ENCODE results near the gene H3-3A. TPM values are rescaled to one million over a fixed set of nuclear protein-coding genes. Genes with fewer than 3 reads are reported as not detected.

Gene H3-3A
- total RNA-seq, 4 donors from 2014 or later, result 128 to 557 (median 501) TPM

DNA sequence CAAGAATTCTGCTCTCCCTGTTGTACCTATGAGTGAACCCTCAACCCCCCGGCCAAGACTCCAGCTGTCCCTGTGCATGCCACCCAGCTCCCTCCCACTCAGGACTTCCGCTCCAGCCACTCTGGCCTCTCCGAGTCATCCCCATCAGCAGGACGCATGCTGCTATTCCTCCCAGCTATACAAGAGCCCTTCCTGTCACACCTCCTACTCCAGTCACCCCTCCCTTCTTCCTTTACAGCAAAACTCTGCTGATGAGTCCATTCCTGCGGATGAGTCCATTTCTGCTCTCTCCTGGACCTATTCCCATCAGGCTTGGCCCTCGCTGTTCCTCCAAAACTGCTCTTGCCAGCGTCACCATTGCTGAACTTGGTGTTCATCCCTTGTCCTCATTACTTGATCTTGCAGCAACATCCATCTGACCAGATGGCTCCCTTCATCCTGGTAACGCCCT, 42.2 kb downstream of the H3-3A start:
- in situ Hi-C loops (cut with MboI; ENCODE audit: low pct_ligation_motif_present in 1 of 4, low pct_unique_long_range_greater_than_20kb in 1 of 4, low sequenced_read_pairs in 3 of 4) (no loop called here), intact Hi-C loops (cut with DNase I; ENCODE audit: low total_unique reads) (no loop called here)
- no peak for DNase-seq
- no peaks in the 10 kb centered on the region for H3K9me3 ChIP-seq
- H3K27me3 ChIP-seq, result no peaks in the 10 kb centered on the region
- TF ChIP-seq EP300 (IDR thresholded peaks at IDR 0.05; ENCODE audit: low read depth) (no peak), POLR2AphosphoS5 (IDR thresholded peaks at IDR 0.05) (no peak), POLR2A (IDR thresholded peaks at IDR 0.05) (no peak)
- TF ChIP-seq, protein P1, sequence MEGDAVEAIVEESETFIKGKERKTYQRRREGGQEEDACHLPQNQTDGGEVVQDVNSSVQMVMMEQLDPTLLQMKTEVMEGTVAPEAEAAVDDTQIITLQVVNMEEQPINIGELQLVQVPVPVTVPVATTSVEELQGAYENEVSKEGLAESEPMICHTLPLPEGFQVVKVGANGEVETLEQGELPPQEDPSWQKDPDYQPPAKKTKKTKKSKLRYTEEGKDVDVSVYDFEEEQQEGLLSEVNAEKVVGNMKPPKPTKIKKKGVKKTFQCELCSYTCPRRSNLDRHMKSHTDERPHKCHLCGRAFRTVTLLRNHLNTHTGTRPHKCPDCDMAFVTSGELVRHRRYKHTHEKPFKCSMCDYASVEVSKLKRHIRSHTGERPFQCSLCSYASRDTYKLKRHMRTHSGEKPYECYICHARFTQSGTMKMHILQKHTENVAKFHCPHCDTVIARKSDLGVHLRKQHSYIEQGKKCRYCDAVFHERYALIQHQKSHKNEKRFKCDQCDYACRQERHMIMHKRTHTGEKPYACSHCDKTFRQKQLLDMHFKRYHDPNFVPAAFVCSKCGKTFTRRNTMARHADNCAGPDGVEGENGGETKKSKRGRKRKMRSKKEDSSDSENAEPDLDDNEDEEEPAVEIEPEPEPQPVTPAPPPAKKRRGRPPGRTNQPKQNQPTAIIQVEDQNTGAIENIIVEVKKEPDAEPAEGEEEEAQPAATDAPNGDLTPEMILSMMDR (IDR thresholded peaks at IDR 0.05), result no peak
- 80 to 81% methylated on average over 2 to 8 of the region's 8 CpGs for WGBS, 2 donors (ENCODE audit: low coverage in 1 of 2)
- peaks cover 6 to 24% (median 13%) of the 10 kb centered on the region in 4 donors for H3K4me1 ChIP-seq
- no peaks in the 10 kb centered on the region for H3K36me3 ChIP-seq
- no peak overlapping the region for H3K4me3 ChIP-seq
- no peak overlapping the region for H3K27ac ChIP-seq

DNA sequence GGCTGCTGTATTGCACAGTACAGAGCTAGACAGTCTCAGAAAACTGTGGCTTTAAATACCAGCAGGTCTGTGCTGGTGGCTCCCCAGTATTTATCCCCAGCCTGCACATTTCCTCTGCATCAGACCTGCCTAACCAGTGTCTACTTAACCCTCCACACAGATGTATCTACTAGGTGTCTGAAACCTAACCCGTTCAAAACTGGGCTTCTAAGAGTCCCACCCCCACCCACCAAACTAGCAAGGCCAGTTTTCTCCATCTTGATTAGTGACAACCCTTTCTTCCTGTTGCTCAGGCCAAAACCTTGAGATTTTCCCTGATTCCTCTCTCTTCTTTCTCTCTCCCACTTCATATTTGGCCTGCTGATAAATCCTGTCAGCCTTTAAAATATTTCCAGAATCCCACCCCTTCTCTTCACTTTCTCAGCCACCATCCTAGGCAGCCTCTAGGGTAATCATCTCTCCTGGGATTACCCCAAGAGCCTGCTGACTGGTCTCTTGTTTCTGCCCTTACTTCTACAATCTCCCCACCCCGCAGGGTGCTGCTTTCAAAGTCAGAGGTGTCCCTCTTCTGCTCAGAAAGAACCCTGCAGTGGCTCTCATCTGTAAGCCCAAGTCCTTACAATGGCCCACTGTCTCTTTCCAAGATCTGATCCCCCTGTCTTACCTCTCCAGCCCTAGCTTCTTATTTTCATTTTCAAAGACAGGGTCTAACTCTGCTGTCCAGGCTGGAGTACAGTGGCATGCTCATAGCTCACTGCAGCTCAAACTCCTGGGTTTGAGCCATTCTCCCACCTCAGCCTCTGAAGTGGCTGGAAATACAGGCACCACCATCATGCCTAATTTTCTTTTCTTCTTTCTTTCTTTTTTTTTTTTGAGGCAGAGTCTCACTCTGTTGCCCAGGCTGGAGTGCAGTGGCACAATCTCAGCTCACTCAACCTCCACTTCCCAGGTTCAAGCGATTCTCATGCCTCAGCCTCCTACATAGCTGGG, 45.2 kb downstream of the H3-3A start:
- Histone ChIP-seq H3K4me3 (no peak overlapping the region), H3K36me3 (no peaks in the 10 kb centered on the region), H3K4me1 (peaks cover 12 to 26% (median 20%) of the 10 kb centered on the region in 4 donors), H3K27ac (no peak overlapping the region), H3K27me3 (no peaks in the 10 kb centered on the region), H3K9me3 (no peaks in the 10 kb centered on the region)
- TF ChIP-seq POLR2AphosphoS5 (IDR thresholded peaks at IDR 0.05), result no peak
- no peak for TF ChIP-seq EP300 (IDR thresholded peaks at IDR 0.05; ENCODE audit: low read depth)
- TF ChIP-seq, protein P1 (IDR thresholded peaks at IDR 0.05), result no peak
- no peak for TF ChIP-seq POLR2A (IDR thresholded peaks at IDR 0.05)
- in situ Hi-C loops (cut with MboI; ENCODE audit: low pct_ligation_motif_present in 1 of 4, low pct_unique_long_range_greater_than_20kb in 1 of 4, low sequenced_read_pairs in 3 of 4), result no loop called here
- DNase-seq, result no peak
- WGBS, 2 donors (ENCODE audit: low coverage in 1 of 2), result 33 to 69% methylated on average over 1 to 3 of the region's 3 CpGs
- intact Hi-C loops (cut with DNase I; ENCODE audit: low total_unique reads), result no loop called here

DNA sequence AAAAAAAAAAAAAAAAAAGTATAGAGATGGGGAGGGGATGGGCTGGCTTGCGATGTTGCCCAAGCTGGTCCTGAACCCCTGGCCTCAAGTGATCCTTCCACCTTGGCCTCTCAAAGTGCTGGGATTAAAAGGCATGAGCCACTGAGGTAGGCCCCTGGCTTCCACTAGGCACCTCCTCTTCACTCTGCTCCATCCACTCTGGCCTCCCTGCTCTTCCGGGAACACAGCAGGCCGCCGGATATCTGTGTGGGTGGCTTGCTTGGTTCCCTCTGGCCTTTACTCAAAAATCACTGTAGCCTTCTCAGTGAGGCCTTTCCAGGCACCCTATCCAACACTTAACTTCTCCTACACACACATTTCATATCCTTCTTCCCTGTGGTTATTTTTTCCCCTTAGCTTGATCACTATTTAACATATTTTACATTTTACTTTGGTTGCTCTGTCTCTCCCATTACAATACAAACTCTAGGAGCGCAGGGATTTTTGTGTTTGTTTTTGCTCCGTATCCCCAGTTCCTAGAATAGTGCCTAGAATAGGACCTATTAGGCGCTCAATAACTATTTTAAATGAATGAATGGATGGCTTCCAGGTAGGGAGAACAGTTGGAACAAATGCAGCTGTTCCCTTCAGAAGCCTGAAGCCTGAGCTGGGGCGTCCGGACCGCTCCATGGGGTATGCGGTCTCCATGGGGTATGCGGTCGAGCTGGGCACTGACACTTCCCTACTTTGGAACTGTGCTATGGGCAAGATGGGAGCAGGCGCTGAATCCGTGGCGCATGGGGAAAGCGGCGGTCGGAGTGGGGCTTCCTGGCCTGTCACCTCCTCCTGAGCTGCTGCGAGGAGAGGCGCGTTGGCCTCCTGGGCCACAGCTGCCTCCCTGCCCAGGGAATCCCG, 46.7 kb downstream of the H3-3A start:
- in situ Hi-C loops (cut with MboI; ENCODE audit: low pct_ligation_motif_present in 1 of 4, low pct_unique_long_range_greater_than_20kb in 1 of 4, low sequenced_read_pairs in 3 of 4) (no loop called here), intact Hi-C loops (cut with DNase I; ENCODE audit: low total_unique reads) (no loop called here)
- Histone ChIP-seq H3K9me3 (no peaks in the 10 kb centered on the region), H3K36me3 (no peaks in the 10 kb centered on the region), H3K27ac (peak overlapping the region; percentile 93 to 100 (median 98)), H3K27me3 (no peaks in the 10 kb centered on the region), H3K4me3 (peak overlapping the region; percentile 12 to 93 (median 69)), H3K4me1 (peaks cover 12 to 26% (median 20%) of the 10 kb centered on the region in 4 donors)
- no peak for DNase-seq
- WGBS, 2 donors (ENCODE audit: low coverage in 1 of 2), result 23 to 43% methylated on average over 6 to 23 of the region's 23 CpGs
- TF ChIP-seq, protein P1 (IDR thresholded peaks at IDR 0.05), result peak in 1 of 5 experiments; percentile 46
- TF ChIP-seq POLR2A (IDR thresholded peaks at IDR 0.05), result no peak

DNA sequence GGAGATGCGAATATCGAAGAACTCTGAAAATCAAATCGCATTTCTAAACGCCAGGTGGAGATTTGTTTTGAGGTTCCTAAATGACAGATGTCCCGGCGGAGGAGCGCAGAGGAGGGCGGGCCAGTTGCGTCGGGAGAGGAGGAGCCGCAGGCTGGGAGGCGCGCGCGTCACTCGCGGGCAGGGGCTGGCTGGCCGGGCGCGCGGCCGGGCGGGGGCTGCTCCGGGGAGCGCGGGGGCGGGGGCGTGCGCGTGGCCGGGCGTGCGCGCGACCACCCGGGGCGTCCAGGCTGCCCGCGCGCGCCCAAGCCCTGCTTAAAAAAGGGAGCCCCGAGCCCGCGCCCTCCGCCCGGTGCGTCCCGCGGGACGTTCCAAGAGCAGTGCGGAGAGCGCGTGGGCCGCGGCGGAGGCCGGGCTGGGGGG, 47.3 kb downstream of the H3-3A start:
- no peaks in the 10 kb centered on the region for H3K27me3 ChIP-seq
- no peaks in the 10 kb centered on the region for H3K36me3 ChIP-seq
- WGBS, 2 donors (ENCODE audit: low coverage in 1 of 2), result 3% methylated on average over 29 of the region's 57 CpGs; no CpG with 5 or more reads in 1 of the 2 donors
- DNase-seq, result peak; percentile 91
- H3K4me3 ChIP-seq, result peak overlapping the region; percentile 50 to 93 (median 83)
- intact Hi-C loops (cut with DNase I; ENCODE audit: low total_unique reads) (no loop called here), in situ Hi-C loops (cut with MboI; ENCODE audit: low pct_ligation_motif_present in 1 of 4, low pct_unique_long_range_greater_than_20kb in 1 of 4, low sequenced_read_pairs in 3 of 4) (no loop called here)
- peaks cover 12 to 26% (median 20%) of the 10 kb centered on the region in 4 donors for H3K4me1 ChIP-seq
- no peaks in the 10 kb centered on the region for H3K9me3 ChIP-seq
- no peak for TF ChIP-seq EP300 (IDR thresholded peaks at IDR 0.05; ENCODE audit: low read depth)
- TF ChIP-seq, protein P1 (IDR thresholded peaks at IDR 0.05), result peak in 2 of 5 experiments; percentile 11 to 47
- no peak for TF ChIP-seq POLR2A (IDR thresholded peaks at IDR 0.05)
- TF ChIP-seq POLR2AphosphoS5 (IDR thresholded peaks at IDR 0.05), result peak in 1 of 3 donors; percentile 35
- peak overlapping the region; percentile 93 to 100 (median 98) for H3K27ac ChIP-seq

All from transverse colon (tissue), 4 donors.